Measurements from ENCODE around the gene TRIM44. TPM values are rescaled to one million over a fixed set of nuclear protein-coding genes. Genes with fewer than 3 reads are reported as not detected.

TRIM44 gene
- total RNA-seq, 1 experiment from 2014 or later, result 81.4 TPM

DNA sequence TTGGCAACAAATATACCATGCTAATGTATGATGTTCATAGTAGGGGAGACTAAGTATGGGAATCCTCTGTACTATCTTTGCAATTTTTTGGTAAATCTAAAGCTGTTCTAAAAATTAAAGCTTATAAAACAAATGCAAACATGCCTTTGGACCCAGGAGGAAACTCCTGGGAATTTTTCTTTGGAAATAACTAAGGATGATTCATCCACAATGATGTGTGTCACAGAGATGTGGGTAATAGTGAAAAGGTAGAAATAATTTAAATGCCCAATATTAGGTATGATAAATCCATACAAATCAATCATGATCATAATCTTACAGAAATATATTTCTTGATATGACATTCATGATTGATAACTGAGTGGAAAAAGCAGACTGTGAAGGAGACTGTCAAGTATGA is 135.8 kb downstream of the TRIM44 start:
- no peaks in the 10 kb centered on the region for H3K9me3 ChIP-seq
- POLR2A ChIA-PET, result no interaction called here
- Mint-ChIP-seq H3K9me3 (ENCODE audit: unreplicated experiment) (peaks cover 9% of the 10 kb centered on the region), H3K36me3 (ENCODE audit: insufficient read depth, unreplicated experiment) (peaks cover 49% of the 10 kb centered on the region), H3K27ac (ENCODE audit: unreplicated experiment) (no peak overlapping the region), H3K4me1 (ENCODE audit: low read depth, unreplicated experiment) (no peaks in the 10 kb centered on the region), H3K27me3 (ENCODE audit: insufficient read depth, unreplicated experiment) (no peaks in the 10 kb centered on the region), H3K4me3 (ENCODE audit: unreplicated experiment) (no peak overlapping the region)
- BruUV-seq (replicated peaks), result no TSS peak
- H3K4me3 ChIP-seq (ENCODE audit: low read depth, low read length), result no peak overlapping the region
- no peaks in the 10 kb centered on the region for H3K36me3 ChIP-seq (ENCODE audit: control insufficient read depth, insufficient read depth, low read length)
- CTCF ChIA-PET, result no interaction called here
- no peaks in the 10 kb centered on the region for H3K4me1 ChIP-seq
- no peaks in the 10 kb centered on the region for H3K27me3 ChIP-seq (replicated peaks; ENCODE audit: control insufficient read depth, insufficient read depth, low read length)
- no peak for TF ChIP-seq CTCF (IDR thresholded peaks at IDR 0.05; ENCODE audit: insufficient read depth in 1 of 2, low read depth in 1 of 2, low read length in 1 of 2, severe bottlenecking in 1 of 2, unreplicated experiment in 1 of 2)
- intact Hi-C loops (cut with micrococcal nuclease; ENCODE audit: unreplicated experiment), result no loop called here
- no peak for DNase-seq

DNA sequence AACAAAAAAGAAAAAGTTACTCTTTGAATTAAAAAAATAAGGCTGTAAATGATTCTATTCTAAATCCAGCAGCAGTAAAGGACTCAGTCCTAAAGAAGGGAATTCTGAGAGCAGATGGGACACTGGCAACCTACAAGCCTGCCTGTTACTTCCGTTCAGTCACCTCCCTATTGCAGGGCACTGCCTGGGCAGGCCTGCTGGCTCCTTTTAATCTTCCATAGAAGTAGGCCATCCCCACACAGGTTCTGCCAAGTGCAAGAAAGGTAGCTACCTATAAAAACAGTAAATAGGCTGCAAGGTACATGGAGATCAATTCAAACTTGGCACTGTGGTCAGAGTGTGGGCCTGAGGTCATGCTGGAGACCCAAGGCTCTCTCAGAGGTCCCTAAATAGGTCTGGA is 136.4 kb downstream of the TRIM44 start:
- no peak for TF ChIP-seq CTCF (IDR thresholded peaks at IDR 0.05; ENCODE audit: insufficient read depth in 1 of 2, low read depth in 1 of 2, low read length in 1 of 2, severe bottlenecking in 1 of 2, unreplicated experiment in 1 of 2)
- Mint-ChIP-seq H3K27ac (ENCODE audit: unreplicated experiment) (no peak overlapping the region), H3K27me3 (ENCODE audit: insufficient read depth, unreplicated experiment) (no peaks in the 10 kb centered on the region), H3K4me3 (ENCODE audit: unreplicated experiment) (no peak overlapping the region), H3K36me3 (ENCODE audit: insufficient read depth, unreplicated experiment) (peaks cover 47% of the 10 kb centered on the region), H3K9me3 (ENCODE audit: unreplicated experiment) (peaks cover 9% of the 10 kb centered on the region), H3K4me1 (ENCODE audit: low read depth, unreplicated experiment) (no peaks in the 10 kb centered on the region)
- no TSS peak for BruUV-seq (replicated peaks)
- Histone ChIP-seq H3K9me3 (no peaks in the 10 kb centered on the region), H3K36me3 (ENCODE audit: control insufficient read depth, insufficient read depth, low read length) (no peaks in the 10 kb centered on the region), H3K4me3 (ENCODE audit: low read depth, low read length) (no peak overlapping the region), H3K27me3 (replicated peaks; ENCODE audit: control insufficient read depth, insufficient read depth, low read length) (no peaks in the 10 kb centered on the region), H3K4me1 (no peaks in the 10 kb centered on the region)
- intact Hi-C loops (cut with micrococcal nuclease; ENCODE audit: unreplicated experiment), result no loop called here
- ChIA-PET CTCF (no interaction called here), POLR2A (no interaction called here)
- no peak for DNase-seq

DNA sequence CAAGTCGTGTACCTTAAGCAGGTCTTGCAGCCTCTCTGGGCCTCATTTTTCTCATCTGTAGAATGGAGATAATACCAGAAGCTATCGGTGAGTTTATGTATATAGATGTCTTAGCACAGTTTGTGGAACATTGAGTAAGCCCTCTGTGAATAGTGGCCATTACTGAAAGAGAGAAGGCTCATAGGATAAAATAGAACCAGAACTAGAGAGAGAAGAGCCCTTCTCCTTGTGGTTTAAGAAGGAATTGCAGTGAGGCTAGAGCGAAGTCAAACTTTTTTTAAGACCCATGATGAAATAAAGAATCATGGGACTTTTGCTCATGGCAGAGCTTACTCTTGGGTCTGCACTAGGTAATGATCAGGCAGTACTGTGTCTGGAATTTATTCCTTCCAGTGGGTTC is 137.1 kb downstream of the TRIM44 start:
- H3K27ac Mint-ChIP-seq (ENCODE audit: unreplicated experiment), result no peak overlapping the region
- H3K27me3 Mint-ChIP-seq (ENCODE audit: insufficient read depth, unreplicated experiment), result no peaks in the 10 kb centered on the region
- Histone ChIP-seq H3K9me3 (no peaks in the 10 kb centered on the region), H3K4me1 (no peaks in the 10 kb centered on the region), H3K27me3 (replicated peaks; ENCODE audit: control insufficient read depth, insufficient read depth, low read length) (no peaks in the 10 kb centered on the region), H3K4me3 (ENCODE audit: low read depth, low read length) (no peak overlapping the region), H3K36me3 (ENCODE audit: control insufficient read depth, insufficient read depth, low read length) (no peaks in the 10 kb centered on the region)
- BruUV-seq (replicated peaks), result no TSS peak
- peaks cover 9% of the 10 kb centered on the region for H3K9me3 Mint-ChIP-seq (ENCODE audit: unreplicated experiment)
- intact Hi-C loops (cut with micrococcal nuclease; ENCODE audit: unreplicated experiment), result no loop called here
- POLR2A ChIA-PET, result no interaction called here
- TF ChIP-seq CTCF (IDR thresholded peaks at IDR 0.05; ENCODE audit: insufficient read depth in 1 of 2, low read depth in 1 of 2, low read length in 1 of 2, severe bottlenecking in 1 of 2, unreplicated experiment in 1 of 2), result no peak
- H3K4me1 Mint-ChIP-seq (ENCODE audit: low read depth, unreplicated experiment), result no peaks in the 10 kb centered on the region
- no peak for DNase-seq
- H3K36me3 Mint-ChIP-seq (ENCODE audit: insufficient read depth, unreplicated experiment), result peaks cover 46% of the 10 kb centered on the region
- CTCF ChIA-PET, result no interaction called here
- no peak overlapping the region for H3K4me3 Mint-ChIP-seq (ENCODE audit: unreplicated experiment)

Measured in Caco-2 (cell line).